Esophagus squamous epithelium (tissue), 4 donors: ENCODE results near the gene LRRC8E.

ENCODE experiments used
- POLR2A ChIP-seq, 4 donors: fragments of 450-650 bp; IDR thresholded peaks; one replicate each; pipeline ENCODE4 v1.6.1; 2017; ENCODE audit warnings: antibody characterized with exemption in 4 of 4, mild to moderate bottlenecking in 4 of 4, moderate library complexity in 3 of 4
- TF ChIP-seq, protein P1 (sequence below), 6 experiments: fragments of 450-650 bp in 4 of 6; fragments of 200-600 bp in 2 of 6; sonication (generic) in 2 of 6; IDR thresholded peaks; one replicate each; pipeline ENCODE4 v1.5.1; 2016 to 2019; ENCODE audit warnings: antibody characterized with exemption in 6 of 6, mild to moderate bottlenecking in 4 of 6, moderate library complexity in 4 of 6

DNA sequence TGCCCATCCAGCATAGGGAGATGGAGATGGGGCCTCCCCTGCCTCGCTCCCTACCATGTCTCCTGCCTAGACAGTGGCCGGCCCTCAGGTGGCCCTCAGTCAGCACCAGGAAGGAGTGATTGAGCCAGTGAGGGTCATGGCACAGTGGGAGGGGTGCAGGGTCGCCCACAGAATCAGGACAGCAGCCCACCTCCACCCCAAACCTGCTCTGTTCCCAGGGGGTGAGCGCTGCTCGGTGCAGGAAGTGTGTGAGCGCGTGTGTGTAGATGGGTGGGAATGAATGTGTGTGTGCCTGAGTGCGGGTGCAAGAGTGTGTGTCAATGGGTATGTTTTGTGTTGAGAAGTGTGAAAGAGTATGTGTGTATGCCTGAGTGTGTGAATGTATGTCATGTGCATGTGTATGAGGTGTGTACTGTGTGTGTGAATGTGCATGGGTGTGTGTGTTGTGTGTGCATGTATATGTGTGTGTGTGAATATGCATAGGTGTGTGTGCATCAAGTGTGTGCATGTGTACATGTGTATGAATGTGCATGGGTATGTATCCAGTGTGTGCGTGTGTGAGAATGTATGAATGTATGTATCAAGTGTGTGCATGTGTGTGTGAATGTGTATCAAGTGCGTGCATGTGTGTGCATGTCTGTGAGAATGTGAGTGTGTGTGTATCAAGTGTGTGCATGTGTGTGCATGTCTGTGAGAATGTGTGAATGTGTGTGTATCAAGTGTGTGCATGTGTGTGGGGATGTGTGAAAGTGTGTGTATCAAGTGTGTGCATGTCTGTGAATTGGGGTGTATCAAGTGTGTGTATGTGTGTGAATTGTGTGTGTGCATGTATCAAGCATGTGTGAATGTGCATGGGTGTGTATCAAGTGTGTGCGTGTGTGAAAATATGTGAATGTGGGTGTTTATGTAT is 46.3 kb upstream of the LRRC8E start:
- TF ChIP-seq, protein P1, sequence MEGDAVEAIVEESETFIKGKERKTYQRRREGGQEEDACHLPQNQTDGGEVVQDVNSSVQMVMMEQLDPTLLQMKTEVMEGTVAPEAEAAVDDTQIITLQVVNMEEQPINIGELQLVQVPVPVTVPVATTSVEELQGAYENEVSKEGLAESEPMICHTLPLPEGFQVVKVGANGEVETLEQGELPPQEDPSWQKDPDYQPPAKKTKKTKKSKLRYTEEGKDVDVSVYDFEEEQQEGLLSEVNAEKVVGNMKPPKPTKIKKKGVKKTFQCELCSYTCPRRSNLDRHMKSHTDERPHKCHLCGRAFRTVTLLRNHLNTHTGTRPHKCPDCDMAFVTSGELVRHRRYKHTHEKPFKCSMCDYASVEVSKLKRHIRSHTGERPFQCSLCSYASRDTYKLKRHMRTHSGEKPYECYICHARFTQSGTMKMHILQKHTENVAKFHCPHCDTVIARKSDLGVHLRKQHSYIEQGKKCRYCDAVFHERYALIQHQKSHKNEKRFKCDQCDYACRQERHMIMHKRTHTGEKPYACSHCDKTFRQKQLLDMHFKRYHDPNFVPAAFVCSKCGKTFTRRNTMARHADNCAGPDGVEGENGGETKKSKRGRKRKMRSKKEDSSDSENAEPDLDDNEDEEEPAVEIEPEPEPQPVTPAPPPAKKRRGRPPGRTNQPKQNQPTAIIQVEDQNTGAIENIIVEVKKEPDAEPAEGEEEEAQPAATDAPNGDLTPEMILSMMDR (IDR thresholded peaks at IDR 0.05) = no peak
- TF ChIP-seq POLR2A (IDR thresholded peaks at IDR 0.05) = no peak
